GM12875 (cell line): ENCODE measurements around the gene GLYR1.

Experiments used
- H3K4me3 ChIP-seq: one replicate; pipeline ENCODE4 v1.5.1; 2011; ENCODE audit warnings: low read depth, low read length, control low read depth
- TF ChIP-seq, protein P1 (sequence below): IDR thresholded peaks from 2 replicates; pipeline ENCODE4 v1.5.1; 2011; ENCODE audit warnings: low read depth, mild to moderate bottlenecking, control low read depth, inconsistent platforms, low read length, moderate library complexity, borderline replicate concordance; ENCODE audit not compliant: insufficient read depth

GLYR1 gene

DNA sequence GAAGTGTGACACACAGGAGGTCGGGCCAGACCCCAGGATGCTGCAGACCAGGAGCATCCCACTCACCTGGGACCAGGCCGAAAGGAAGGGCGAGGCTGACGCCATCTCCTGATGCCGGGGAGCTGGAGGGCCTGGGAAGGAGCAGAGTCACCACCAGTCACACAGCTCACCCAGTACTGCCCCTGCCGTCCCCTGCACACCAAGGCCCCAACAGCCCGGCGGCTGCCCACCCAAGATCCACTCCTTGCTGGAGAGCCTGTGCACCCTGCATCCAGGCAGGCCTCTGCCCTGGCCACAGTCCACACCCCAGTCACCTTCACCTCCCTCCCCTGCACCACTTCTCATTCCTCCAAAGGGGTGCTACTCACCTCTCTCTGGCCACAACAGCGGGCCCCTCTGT, 84.9 kb downstream of the GLYR1 start:
- no peak overlapping the region for H3K4me3 ChIP-seq
- TF ChIP-seq, protein P1, sequence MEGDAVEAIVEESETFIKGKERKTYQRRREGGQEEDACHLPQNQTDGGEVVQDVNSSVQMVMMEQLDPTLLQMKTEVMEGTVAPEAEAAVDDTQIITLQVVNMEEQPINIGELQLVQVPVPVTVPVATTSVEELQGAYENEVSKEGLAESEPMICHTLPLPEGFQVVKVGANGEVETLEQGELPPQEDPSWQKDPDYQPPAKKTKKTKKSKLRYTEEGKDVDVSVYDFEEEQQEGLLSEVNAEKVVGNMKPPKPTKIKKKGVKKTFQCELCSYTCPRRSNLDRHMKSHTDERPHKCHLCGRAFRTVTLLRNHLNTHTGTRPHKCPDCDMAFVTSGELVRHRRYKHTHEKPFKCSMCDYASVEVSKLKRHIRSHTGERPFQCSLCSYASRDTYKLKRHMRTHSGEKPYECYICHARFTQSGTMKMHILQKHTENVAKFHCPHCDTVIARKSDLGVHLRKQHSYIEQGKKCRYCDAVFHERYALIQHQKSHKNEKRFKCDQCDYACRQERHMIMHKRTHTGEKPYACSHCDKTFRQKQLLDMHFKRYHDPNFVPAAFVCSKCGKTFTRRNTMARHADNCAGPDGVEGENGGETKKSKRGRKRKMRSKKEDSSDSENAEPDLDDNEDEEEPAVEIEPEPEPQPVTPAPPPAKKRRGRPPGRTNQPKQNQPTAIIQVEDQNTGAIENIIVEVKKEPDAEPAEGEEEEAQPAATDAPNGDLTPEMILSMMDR: no peak

DNA sequence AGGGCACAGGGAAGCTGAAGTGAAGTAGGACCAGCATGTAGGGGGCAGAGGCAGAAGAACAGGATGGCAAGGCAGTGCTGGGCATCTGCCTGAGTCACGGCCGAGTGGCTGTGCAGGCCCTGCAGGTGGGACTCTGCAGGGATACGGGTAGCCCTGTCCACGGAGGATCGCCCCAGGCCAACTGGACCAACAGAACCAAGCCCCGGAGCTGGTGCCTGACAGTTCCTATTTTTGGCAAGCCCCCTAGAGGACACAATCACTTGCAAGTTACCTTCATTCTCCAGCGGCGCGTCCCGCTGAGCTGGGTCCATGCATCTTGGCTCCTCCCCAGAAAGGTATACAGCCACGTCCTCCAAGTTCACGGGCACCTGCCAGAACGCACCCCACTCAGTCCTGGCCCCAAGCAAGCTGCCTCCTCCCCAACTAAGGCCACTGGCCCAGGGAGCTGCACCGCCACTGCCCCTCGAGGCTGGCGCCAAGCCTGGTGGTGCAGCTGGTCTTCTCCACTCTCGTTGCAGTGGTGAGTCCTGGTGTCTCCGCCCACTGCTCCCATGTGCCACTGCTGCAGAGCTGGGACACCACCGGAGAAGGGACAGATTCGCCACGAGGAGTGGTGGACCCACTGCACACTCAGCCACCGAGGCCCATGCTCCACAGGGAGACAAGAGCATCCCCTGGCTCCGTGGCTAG, 86.7 kb downstream of the GLYR1 start:
- TF ChIP-seq, protein P1: no peak
- H3K4me3 ChIP-seq: no peak overlapping the region

DNA sequence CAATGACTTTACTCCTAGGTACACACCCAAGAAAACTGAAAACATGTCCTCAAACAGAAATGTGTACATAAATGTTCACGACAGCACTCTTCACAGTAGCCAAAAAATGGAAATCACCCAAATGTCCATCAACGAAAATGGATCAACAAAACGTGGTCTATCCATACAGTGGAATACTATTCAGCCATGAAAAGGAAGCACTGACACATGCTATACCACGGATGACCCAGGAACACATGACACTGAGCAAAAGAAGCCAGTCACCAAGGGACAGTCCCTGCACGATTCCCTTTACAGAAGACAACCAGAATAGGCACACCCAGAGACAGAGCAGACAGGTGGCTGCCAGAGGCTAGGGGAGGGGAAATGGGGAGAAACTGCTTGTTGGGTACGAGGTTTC, 91.4 kb downstream of the GLYR1 start:
- TF ChIP-seq, protein P1: no peak
- no peak overlapping the region for H3K4me3 ChIP-seq

DNA sequence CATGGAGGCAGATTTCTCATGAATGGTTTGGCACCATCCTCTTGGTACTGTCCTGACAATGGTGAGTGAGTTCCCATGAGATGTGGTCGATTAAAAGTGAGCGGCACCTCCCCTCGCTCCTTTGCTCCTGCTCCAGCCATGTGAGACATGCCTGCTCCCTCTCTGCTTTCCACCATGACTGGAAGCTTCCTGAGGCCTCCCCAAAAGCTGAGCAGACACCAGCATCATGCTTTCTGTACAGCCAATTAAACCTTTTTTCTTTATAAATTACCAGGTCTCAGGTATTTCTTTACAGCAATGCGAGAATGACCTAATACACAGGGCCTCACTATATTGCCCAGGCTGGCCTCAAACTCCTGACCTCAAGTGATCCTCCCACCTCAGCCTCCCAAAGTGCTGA, 92.2 kb downstream of the GLYR1 start:
- H3K4me3 ChIP-seq: no peak overlapping the region
- TF ChIP-seq, protein P1: no peak

DNA sequence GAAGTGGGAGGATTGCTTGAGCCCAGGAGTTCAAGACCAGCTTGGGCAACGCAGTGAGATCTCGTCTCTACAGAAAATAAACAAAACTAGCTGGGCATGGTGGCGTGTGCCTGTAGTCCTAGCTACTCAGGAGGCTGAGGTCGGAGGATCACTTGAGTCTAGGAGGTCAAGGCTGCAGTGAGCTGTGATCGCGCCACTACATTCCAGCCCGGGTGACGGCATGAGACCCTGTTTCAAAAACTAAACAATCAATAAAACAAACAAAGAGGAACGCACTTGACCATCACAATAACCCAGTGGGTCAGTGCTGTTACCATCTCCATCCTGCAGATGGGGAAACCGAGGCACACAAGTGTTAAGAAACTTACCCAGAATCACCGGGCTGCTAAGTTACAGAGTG, 93.9 kb downstream of the GLYR1 start:
- TF ChIP-seq, protein P1: no peak
- no peak overlapping the region for H3K4me3 ChIP-seq
